Measurements from ENCODE around the gene LARGE2.
A peak's percentile ranks its signal among the peaks of the same experiment; 100 is the strongest.

LARGE2 gene

DNA sequence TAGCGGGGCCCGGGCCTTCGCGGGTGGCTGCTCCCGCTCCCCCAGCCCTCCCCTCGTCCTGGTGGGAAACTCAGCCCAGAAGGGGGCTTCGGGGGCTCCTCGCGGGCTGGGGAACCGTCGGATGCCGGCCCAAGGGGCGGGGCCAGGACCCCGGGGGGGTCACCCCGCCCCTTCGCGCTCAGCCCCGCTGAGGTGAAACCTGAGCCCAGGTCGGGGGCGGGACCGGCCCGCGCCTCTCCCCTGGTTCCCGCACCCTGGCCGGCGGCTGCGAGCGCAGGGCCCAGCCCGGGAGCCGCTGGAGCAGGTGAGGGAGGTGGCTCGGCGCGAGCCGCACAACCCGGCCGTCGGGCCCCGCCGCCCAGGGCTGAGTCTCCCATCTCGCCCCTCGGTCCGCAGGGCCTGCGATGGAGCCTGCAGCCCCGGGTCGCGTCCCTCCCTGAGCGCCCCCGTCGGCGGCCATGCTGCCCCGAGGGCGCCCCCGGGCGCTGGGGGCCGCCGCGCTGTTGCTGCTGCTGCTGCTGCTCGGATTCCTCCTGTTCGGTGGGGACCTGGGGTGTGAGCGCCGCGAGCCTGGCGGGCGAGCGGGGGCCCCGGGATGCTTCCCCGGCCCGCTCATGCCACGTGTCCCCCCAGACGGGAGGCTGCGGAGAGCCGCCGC lies at the start of gene LARGE2:
Gene LARGE2 (plus strand): TSS at position 232 of the 658 bp plus-strand sequence. CDS start 227 bp downstream, at position 459.
- peak; percentile 72; the same call in 1 of the 2 replicates for TF ChIP-seq ZFX (IDR thresholded peaks at IDR 0.05)
- TF ChIP-seq, protein P1, sequence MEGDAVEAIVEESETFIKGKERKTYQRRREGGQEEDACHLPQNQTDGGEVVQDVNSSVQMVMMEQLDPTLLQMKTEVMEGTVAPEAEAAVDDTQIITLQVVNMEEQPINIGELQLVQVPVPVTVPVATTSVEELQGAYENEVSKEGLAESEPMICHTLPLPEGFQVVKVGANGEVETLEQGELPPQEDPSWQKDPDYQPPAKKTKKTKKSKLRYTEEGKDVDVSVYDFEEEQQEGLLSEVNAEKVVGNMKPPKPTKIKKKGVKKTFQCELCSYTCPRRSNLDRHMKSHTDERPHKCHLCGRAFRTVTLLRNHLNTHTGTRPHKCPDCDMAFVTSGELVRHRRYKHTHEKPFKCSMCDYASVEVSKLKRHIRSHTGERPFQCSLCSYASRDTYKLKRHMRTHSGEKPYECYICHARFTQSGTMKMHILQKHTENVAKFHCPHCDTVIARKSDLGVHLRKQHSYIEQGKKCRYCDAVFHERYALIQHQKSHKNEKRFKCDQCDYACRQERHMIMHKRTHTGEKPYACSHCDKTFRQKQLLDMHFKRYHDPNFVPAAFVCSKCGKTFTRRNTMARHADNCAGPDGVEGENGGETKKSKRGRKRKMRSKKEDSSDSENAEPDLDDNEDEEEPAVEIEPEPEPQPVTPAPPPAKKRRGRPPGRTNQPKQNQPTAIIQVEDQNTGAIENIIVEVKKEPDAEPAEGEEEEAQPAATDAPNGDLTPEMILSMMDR (conservative IDR thresholded peaks at IDR 0.05), result no peak
- peak within 1 kb of the TSS; percentile 90 for H3K27ac ChIP-seq

DNA sequence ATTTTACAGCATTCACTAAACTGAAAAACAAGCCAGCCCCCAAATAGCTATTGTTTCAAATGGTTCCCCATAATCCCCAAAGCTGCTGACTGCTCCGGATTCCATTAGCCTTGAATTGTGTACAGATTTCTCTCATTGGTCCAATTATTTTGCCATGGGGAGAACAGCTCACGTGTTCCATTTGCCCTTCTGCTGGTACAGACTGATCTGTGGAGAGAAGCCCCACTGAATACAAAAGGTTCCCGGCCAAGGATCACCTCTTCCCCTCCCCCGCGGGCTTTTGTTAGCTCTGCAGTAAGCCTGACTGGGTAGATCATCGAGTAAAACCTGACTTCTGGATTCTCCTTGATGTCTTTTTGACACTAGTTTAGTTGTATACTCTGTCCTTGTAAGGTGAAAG lies 46.1 kb upstream of the LARGE2 start:
- no peak overlapping the region for H3K27ac ChIP-seq
- TF ChIP-seq ZFX (IDR thresholded peaks at IDR 0.05), result no peak
- TF ChIP-seq, protein P1 (conservative IDR thresholded peaks at IDR 0.05), result no peak

DNA sequence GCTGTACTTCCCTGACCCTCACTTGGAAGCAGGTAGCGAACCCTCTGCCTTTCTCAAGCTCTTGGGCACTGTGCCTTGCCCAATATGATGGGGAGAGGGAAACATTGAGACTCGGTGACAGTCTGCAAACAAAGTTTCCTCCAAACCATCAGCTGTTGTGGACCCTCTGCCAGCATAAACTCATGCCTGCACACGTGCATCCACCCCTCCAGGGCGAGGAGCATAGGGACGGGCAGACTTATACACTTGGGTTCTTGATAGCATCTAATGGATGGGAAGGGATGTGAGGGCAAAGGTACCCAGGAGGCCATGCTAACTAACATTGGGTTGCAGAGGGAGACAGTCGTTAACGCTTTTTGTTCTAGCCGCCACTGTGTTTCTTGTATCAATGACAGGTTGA lies 45.2 kb upstream of the LARGE2 start:
- H3K27ac ChIP-seq, result no peak overlapping the region

DNA sequence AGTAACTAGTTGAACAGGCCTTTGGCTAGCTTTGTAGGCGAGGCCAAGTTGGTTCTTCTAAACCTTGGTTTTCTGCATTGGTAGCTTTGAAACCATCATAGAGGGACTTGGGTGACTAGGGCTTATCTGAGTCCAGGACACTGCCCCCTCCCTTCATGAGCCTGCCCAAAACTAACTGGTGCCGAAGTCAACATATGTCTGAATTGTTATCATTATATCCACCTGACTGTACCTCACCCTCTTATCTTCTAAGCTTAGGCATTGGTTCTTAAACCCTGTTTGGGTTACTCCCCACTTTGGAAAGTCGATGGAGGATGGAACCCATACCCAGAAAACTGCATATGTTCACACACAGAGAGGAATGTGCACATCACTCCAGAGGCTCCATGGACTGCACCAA lies 44.6 kb upstream of the LARGE2 start:
- no peak for TF ChIP-seq ZFX (IDR thresholded peaks at IDR 0.05)
- TF ChIP-seq, protein P1 (conservative IDR thresholded peaks at IDR 0.05), result no peak
- H3K27ac ChIP-seq, result no peak overlapping the region

More for the DNA sequence above, 45.2 kb upstream of the LARGE2 start:
- TF ChIP-seq, protein P1 (conservative IDR thresholded peaks at IDR 0.05), result no peak
- TF ChIP-seq ZFX (IDR thresholded peaks at IDR 0.05), result no peak

DNA sequence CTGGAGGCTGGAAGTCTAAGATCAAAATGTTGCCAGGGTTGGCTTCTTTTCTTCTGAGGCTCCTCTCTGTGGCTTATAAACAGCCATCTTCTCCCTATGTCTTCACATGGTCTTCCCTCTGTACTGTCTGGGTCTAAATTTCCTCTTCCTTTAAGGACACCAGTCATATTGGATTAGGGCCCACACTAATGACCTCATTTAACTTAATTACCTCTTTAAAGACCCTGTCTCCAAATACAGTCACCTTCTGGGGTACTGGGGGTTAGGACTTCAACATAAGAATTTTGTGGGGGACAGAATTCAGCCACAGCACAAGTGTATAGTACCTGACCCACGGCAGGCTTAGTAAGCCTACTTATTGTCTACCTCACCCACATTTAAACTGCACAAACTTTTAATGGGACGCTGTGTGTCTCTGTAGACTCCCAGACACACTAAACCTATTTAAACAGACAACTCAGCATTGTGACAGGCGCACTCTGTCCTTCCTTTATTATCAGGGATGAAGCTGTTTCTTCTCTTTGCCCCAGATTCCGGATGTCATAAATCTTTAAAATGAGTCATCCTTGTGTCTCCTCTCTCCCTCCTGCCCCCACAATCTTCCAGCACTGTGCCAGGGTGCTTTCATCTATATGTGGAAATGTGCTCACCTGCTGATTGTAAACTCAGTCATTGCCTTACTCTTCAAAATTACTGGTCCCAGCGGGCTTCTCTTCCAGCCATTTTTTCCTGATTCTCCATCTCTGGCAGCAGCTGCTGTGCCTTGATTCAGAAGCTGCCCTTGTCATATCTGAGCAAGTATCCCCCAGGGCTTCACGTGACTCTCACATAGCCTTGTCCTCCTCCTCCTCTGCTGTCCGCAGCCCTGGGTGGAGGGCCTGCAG lies 42.4 kb upstream of the LARGE2 start:
- TF ChIP-seq ZFX (IDR thresholded peaks at IDR 0.05), result no peak
- TF ChIP-seq, protein P1 (conservative IDR thresholded peaks at IDR 0.05), result no peak
- no peak overlapping the region for H3K27ac ChIP-seq

DNA sequence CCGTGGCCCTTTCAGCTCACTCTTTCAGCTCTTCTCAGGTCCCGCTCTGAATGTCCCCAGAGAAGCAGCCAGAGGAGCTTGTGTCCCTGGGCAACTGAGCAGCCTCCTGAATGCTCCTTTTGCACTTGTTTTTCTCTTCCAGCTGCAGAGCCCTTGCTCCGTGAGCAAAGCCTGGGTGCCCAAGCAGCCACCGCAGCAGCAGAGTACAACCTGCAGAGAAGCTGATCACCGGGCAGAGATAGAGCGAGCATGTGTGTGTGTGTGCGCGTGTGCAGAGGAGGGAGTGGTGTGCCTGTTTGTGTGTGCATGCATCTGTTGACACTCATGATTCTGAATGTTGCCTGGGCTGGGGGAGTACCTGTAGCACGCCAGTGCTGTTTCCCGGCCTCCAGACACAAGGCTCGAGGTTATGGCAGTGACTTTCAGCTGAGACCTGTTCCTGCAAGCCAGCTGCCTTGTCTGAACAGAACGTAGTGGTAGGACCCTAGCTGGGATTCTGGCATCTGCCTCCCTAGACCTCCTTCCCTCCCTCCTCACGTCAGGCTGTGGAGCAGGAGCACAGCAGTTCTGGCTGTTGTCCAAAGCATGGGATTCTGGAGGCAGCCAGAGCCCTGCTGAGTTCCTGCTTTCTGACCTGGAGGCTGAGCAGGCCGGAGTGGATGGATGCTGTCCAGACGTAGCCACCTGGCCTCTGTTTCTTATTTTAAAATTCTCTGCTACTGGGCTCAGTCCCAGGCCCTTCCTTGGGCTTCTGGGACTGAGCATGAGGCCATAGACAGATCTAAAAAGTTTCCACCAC lies 41.5 kb upstream of the LARGE2 start:
- TF ChIP-seq ZFX (IDR thresholded peaks at IDR 0.05), result no peak
- TF ChIP-seq, protein P1 (conservative IDR thresholded peaks at IDR 0.05), result no peak
- H3K27ac ChIP-seq, result no peak overlapping the region
